HUES6 (cell line): ENCODE results near the gene UBR1.
A peak's percentile ranks its signal among the peaks of the same experiment; 100 is the strongest.

ENCODE experiments used
- H3K27ac ChIP-seq: 2 replicates; pipeline ENCODE4 v1.7.0; 2013; ENCODE audit warnings: low read depth, mild to moderate bottlenecking, low read length, inconsistent platforms
- H3K27me3 ChIP-seq: 2 replicates; pipeline ENCODE4 v1.6.1; 2013; ENCODE audit warnings: low read length; ENCODE audit not compliant: control insufficient read depth, insufficient read depth
- H3K36me3 ChIP-seq: 2 replicates; pipeline ENCODE4 v1.6.1; 2013; ENCODE audit warnings: low read length; ENCODE audit not compliant: control insufficient read depth, insufficient read depth
- H3K4me1 ChIP-seq: 2 replicates; pipeline ENCODE4 v1.6.1; 2013; ENCODE audit warnings: low read length; ENCODE audit not compliant: control insufficient read depth, insufficient read depth
- H3K4me3 ChIP-seq: 2 replicates; pipeline ENCODE4 v1.5.1; 2013; ENCODE audit warnings: low read depth, low read length
- H3K9ac ChIP-seq: one replicate; pipeline ENCODE4 v1.6.1; 2013; ENCODE audit warnings: mild to moderate bottlenecking, low read length
- H3K9me3 ChIP-seq: 2 replicates; pipeline ENCODE4 v1.6.1; 2013; ENCODE audit warnings: low read depth, low read length; ENCODE audit not compliant: control insufficient read depth, insufficient read depth

UBR1 gene

DNA sequence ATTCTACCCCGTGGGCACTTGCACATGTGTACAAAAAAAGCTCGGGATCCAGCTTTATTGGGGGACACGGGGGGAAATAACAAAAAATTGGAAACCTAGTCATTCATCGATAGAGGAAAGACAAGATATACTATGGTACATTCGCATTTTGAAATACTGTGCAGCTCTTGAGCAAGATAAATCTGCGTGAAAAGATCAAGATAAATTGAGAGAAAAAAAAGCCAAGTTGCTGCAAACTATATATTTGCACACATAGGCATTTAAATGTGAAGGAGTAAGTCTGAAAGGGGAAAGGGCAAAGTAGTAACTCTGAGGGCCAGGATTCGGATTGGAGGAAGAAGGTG, 620 bp upstream of the UBR1 start:
- peaks cover 3% of the 10 kb centered on the region for H3K36me3 ChIP-seq
- H3K27me3 ChIP-seq = no peaks in the 10 kb centered on the region; the same call in 1 of the 2 replicates
- H3K9ac ChIP-seq = peak overlapping the region; percentile 57
- no peaks in the 10 kb centered on the region for H3K9me3 ChIP-seq
- H3K27ac ChIP-seq = no peak overlapping the region
- peak overlapping the region; percentile 87 for H3K4me3 ChIP-seq
- H3K4me1 ChIP-seq = no peaks in the 10 kb centered on the region

DNA sequence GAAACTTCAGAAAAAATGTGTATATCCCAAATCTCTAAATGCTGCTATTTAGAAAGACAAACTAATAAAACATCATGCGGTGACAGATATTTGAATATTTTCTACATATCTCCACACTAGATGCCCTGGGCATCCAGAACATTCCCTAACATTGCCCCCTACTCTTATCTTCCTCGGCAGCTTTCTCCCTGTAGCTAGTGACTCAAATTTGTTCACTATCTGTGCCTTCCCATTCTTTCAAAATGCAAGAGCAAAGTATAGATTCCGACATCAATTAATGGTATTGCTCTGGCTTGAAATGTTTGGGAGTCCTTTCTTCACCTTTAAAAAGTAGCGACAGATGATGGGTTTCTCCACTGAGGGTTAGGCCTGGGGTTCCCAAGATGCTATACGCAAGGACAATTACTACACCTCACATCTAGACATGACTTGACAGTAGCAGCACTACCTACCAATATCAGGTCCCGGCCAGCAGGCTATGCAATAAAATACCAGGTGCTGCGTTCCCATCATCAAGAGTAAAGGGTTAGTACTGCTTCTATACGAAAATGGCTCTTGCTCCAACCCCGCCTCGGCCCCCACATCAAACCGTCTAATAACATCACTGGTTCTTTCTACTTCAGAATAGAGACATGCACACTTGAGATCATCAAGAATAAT, 631 bp downstream of the UBR1 start:
- Histone ChIP-seq H3K27ac (no peak overlapping the region; the same call in 1 of the 2 replicates), H3K36me3 (peaks cover 12% of the 10 kb centered on the region), H3K27me3 (no peaks in the 10 kb centered on the region; the same call in 1 of the 2 replicates), H3K9ac (peak overlapping the region; percentile 57), H3K4me3 (peak overlapping the region; percentile 87), H3K4me1 (no peaks in the 10 kb centered on the region), H3K9me3 (no peaks in the 10 kb centered on the region)

DNA sequence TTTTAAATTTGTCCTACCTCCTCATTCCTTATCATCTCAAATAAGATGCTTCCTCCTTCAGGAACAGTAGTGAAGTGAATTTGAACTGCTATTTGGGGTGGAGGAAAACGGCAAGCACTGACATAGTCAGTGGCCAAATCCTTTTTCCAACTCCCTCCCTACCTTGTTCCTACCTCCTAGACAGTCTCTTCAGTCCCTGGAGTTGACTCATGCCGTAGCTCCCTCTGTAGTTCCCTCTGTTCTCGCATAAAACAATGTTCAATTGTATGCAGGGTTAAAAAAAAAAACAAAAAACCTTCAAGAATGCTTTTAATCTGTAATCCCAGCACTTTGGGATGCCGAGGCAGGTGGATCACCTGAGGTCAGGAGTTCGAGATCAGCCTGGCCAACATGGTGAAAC, 1.4 kb downstream of the UBR1 start:
- Histone ChIP-seq H3K9me3 (no peaks in the 10 kb centered on the region), H3K27ac (no peak overlapping the region), H3K4me3 (peak overlapping the region; percentile 30; the same call in 1 of the 2 replicates), H3K36me3 (peaks cover 15% of the 10 kb centered on the region), H3K9ac (no peak overlapping the region), H3K27me3 (no peaks in the 10 kb centered on the region; the same call in 1 of the 2 replicates), H3K4me1 (no peaks in the 10 kb centered on the region)

DNA sequence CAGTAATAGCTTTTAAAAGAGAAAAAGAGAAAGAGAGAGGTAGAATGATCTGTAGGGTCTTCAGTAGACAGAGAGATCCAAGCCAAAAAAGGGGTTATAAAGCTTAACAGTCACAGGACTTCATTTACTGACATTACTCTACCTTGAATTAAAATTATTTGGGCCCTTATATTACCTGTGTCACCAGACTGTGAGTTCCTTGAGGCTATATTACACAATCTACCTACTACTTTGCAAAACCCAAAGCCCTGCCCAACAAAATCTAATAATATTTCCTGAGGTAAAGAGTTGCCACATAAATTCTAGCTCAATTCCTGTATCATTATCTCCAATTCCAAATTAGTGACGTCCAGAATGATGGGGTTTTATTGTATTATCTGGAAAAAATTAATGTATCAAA, 1.9 kb downstream of the UBR1 start:
- H3K9me3 ChIP-seq = no peaks in the 10 kb centered on the region
- no peaks in the 10 kb centered on the region; the same call in 1 of the 2 replicates for H3K27me3 ChIP-seq
- H3K27ac ChIP-seq = no peak overlapping the region
- no peak overlapping the region for H3K9ac ChIP-seq
- H3K4me1 ChIP-seq = no peaks in the 10 kb centered on the region
- peaks cover 18% of the 10 kb centered on the region for H3K36me3 ChIP-seq
- H3K4me3 ChIP-seq = no peak overlapping the region; the same call in 1 of the 2 replicates

DNA sequence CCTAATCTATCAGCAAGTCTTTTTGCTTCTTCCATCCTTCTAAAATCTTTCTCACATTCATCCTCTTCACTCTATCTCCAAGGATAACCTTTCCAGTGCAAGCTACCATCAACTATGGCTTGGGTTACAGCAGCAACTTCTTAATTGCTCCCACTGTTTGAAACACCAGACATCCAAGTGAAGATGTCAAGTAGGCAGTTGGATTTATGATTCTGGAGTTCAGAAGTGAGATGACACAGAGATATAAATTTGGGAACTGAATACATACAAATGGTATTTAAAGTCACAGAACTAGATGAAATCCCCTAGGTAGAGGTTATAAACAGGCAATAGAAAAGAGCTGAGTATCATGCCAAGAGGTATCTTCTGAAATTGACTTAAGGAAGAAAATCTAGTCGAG, 3.7 kb downstream of the UBR1 start:
- H3K4me1 ChIP-seq = no peaks in the 10 kb centered on the region
- H3K36me3 ChIP-seq = peaks cover 24% of the 10 kb centered on the region
- no peak overlapping the region for H3K9ac ChIP-seq
- H3K9me3 ChIP-seq = no peaks in the 10 kb centered on the region
- H3K4me3 ChIP-seq = no peak overlapping the region
- H3K27ac ChIP-seq = no peak overlapping the region
- H3K27me3 ChIP-seq = no peaks in the 10 kb centered on the region

DNA sequence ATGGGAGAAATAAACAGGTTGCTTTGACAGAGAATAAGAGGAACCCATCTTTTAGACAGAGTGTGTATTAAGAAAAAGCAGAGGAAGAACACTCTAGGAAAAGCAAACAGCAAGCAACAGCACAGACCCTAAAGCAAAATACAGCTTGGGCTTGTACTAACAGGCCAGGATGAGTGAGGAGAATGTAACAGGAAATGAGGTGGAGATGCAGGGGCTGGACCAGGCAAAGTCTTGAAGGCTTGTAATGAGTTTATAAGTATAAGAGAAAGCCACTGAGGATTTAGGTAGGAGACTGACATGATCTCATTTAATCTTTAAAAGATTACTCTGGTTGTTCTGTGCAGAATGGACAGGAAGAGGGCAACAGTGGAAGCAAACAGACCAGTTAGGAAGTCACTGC, 4.9 kb downstream of the UBR1 start:
- H3K9ac ChIP-seq = no peak overlapping the region
- H3K4me3 ChIP-seq = no peak overlapping the region
- H3K27ac ChIP-seq = no peak overlapping the region
- H3K27me3 ChIP-seq = no peaks in the 10 kb centered on the region
- peaks cover 25% of the 10 kb centered on the region for H3K36me3 ChIP-seq
- no peaks in the 10 kb centered on the region for H3K4me1 ChIP-seq
- no peaks in the 10 kb centered on the region for H3K9me3 ChIP-seq

DNA sequence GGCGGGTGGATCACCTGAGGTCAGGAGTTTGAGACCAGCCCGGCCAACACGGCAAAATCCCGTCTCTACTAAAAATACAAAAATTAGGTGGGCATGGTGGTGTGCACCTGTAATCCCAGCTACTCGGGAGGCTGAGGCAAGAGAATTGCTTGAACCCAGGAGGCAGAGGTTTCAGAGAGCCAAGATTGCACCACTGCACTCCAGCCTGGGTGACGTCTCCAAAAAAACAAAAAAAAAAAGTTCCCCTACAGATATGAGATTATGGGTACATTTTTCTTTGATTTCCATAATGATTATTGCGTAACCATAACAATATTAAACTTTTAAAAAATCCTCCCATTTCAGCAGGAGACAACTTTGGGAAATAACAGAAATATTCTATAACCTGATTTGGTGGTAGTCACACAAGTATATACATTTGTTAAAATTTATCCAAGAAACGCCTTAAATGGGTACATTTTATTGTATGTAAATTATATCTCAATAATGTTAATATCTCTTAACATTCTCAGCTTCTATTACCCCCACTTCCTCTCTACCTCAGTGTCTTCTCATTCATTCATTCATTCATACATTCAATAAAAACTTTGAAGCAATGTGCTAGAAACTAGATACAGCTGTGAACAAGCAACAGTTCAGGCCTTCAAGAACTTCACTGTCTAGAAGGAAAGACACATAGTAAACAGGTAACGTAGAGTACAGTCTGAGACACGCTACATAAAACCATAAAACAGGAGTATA, 6.6 kb downstream of the UBR1 start:
- Histone ChIP-seq H3K27me3 (no peaks in the 10 kb centered on the region), H3K36me3 (peaks cover 25% of the 10 kb centered on the region), H3K9ac (no peak overlapping the region), H3K9me3 (no peaks in the 10 kb centered on the region), H3K4me3 (no peak overlapping the region), H3K27ac (no peak overlapping the region), H3K4me1 (no peaks in the 10 kb centered on the region)

DNA sequence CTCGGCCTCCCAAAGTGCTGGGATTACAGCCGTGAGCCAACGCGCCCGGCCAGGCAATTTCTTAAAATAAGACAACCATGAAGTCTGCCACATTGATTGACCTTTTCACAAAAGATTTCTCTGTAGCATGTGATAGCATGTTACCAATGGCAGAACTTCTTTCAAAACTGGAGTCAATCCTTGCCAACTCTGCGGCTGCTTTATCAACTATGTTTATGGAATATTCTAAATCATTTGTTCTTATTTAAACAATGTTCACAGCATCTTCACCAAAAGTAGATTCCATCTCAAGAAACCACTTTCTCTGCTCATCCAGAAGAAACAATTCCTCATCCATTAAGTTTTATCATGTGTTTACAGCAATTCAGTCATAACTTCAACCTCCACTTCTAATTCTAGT, 9.4 kb downstream of the UBR1 start:
- Histone ChIP-seq H3K27me3 (no peaks in the 10 kb centered on the region), H3K9me3 (no peaks in the 10 kb centered on the region), H3K4me3 (no peak overlapping the region), H3K27ac (no peak overlapping the region), H3K9ac (no peak overlapping the region), H3K4me1 (no peaks in the 10 kb centered on the region), H3K36me3 (peaks cover 22% of the 10 kb centered on the region)

DNA sequence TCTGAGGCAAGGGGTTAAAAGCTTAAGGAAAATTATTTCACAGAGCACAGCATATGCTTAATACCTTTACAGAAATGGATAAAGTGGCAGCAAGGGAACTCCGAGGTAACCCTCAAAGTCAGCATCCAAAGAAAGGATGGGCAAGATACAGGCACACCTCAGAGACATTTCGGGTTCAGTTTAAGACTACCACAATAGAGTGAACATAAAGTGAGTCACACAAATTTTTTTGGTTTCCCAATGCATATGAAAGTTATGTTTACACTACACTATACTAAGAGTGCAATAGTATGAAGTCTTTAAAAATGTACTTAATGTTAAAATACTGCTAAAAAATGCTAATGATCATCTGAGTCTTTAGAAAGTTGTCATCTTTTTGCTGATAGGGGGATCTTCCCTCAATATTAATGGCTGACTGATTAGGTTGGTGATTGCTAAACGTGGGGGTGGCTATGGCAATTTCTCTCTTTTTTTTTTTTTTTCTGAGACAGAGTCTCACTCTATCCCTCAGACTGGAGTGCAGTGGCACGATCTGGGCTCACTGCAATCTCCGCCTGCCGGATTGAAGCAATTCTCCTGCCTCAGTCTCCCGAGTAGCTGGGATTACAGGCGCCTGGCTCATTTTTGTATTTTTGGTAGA, 10.0 kb downstream of the UBR1 start:
- Histone ChIP-seq H3K27me3 (no peaks in the 10 kb centered on the region), H3K36me3 (peaks cover 16% of the 10 kb centered on the region), H3K27ac (no peak overlapping the region), H3K9me3 (no peaks in the 10 kb centered on the region), H3K4me1 (no peaks in the 10 kb centered on the region), H3K9ac (no peak overlapping the region), H3K4me3 (no peak overlapping the region)

DNA sequence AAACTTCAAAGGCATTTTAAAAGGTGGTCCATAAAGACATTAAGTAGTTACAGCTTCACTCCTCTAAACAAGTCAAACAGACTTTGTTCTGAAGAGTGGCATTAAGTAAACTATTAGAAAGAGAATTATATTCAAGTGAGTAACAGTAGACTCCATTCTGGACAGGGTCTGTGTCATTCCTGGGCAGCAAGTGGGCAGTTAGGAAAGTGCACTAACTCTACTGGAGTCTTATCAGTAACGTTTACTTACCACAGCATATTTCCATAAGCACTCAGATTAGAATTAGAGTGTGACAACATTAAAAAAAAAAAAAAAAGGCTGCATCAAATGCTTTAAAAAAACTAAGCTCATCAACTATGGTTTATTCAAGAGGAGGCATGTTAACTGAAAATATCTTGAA, 10.6 kb downstream of the UBR1 start:
- H3K36me3 ChIP-seq = peaks cover 13% of the 10 kb centered on the region

DNA sequence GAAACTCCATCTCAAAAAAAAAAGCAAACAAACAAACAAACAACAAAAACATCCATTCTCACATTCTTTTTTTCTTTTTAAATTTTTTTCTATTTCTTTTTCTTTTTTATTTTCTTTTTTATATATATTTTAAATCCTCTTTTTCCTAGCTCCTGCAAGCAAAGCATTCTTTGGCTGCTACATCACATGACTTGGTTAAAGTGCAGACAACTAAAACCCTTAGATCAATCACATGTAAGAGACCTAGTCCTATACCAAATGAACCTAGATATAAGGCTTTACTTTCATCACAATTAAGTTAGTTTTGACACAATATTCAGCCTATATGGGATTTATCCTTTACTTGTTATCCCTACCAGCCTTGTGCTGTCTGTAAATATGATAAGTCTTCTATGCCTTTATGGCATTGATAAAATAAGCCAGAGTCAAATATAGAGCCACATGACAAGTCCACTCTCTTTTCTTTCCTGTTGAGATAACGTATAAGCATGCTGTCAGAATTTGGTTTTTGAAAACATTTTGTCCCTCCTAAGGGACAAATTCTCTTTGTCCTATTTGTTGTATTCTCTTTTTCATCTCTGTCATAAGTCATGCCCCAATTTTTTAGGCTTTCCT, 11.3 kb downstream of the UBR1 start:
- Histone ChIP-seq H3K9ac (no peak overlapping the region), H3K4me3 (no peak overlapping the region), H3K9me3 (no peaks in the 10 kb centered on the region), H3K4me1 (no peaks in the 10 kb centered on the region), H3K27ac (no peak overlapping the region), H3K27me3 (no peaks in the 10 kb centered on the region), H3K36me3 (peaks cover 11% of the 10 kb centered on the region)

More for the DNA sequence above, 10.6 kb downstream of the UBR1 start:
- H3K9me3 ChIP-seq = no peaks in the 10 kb centered on the region
- H3K27ac ChIP-seq = no peak overlapping the region
- no peak overlapping the region for H3K4me3 ChIP-seq
- H3K4me1 ChIP-seq = no peaks in the 10 kb centered on the region
- no peaks in the 10 kb centered on the region for H3K27me3 ChIP-seq
- no peak overlapping the region for H3K9ac ChIP-seq
